ENCODE results near the gene RXFP1.

Gene RXFP1

DNA sequence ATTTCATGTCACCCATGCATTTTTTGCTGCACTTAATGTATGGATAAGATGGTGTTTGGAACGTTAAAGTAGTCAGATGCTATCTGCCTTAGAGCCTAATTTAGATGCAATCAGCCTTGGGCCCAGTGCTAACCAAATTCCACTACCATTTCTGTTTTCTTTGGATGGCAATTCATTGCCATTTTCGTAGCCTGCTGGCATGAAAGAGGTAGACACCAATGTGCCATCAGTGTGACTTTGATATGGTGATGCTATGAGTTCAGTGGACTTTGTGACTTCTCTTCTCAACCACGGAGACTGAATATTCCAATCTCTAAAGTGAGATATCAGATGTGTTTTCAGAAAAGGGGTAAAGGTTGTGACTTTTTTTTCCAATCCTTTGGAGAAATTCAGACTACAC lies 152.0 kb downstream of the RXFP1 start:
- no peak for DNase-seq (ENCODE audit: low spot score)

- DNase-seq (ENCODE audit: low spot score), result no peak
Observed at GRCh38 chr4:158676076-158676475, 154.4 kb downstream of the RXFP1 start.

DNA sequence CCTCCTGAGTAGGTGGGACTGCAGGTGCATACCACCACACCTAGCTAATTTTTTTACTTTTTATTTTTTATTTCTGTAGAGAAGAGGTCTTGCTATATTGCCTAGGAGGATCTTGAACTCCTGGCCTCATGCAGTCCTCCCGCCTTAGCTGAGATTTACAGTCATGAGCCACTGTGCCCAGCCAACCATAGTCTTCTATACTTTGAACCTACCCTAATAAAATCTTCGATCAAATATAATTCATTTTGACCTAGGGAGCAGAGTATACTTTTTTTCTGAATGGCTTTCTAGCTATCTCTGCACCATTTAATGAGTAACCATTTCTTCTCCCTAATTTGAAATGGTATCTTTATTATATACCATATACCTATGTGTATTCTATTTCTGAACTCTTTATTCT lies 157.1 kb downstream of the RXFP1 start:
- no peak for DNase-seq (ENCODE audit: low spot score)

GRCh38 chr4:158681629-158682028 lies 159.9 kb downstream of the RXFP1 start:
- no peak for DNase-seq (ENCODE audit: low spot score)

GRCh38 chr4:158682066-158682465 lies 160.4 kb downstream of the RXFP1 start:
- DNase-seq (ENCODE audit: low spot score), result no peak

GRCh38 chr4:158688813-158689212 lies 167.1 kb downstream of the RXFP1 start:
- DNase-seq (ENCODE audit: low spot score), result no peak
